H1 (cell line): ENCODE data around the gene RAI14. TPM values are rescaled to one million over a fixed set of nuclear protein-coding genes. Genes with fewer than 3 reads are reported as not detected.

Experiments
- CTCF ChIA-PET: fragments of 300-600 bp; sonication (Branson Sonifier 250); formaldehyde crosslinking; loops from one replicate; lab custom pipeline; 2021; ENCODE audit not compliant: partially characterized antibody; lab: Charles Lee
- POLR2A ChIA-PET: fragments of 300-600 bp; sonication (Branson Sonifier 250); formaldehyde crosslinking; loops from one replicate; lab custom pipeline; 2021; ENCODE audit warnings: inconsistent platforms; ENCODE audit not compliant: partially characterized antibody; lab: Charles Lee
- DNase-seq, 2 experiments: peaks; one replicate each; pipeline versions ENCODE4 v3.0.0 to v3.0.0-alpha.2; 2010 to 2022; ENCODE audit warnings: low spot score in 2 of 2, low read depth in 1 of 2, mixed read lengths in 1 of 2
- FAIRE-seq: peaks from 2 replicates; lab custom pipeline; 2011; peaks lifted over from hg19 to GRCh38; lab: Jason Lieb, UNC
- H2AFZ ChIP-seq: 2 replicates; pipeline ENCODE4 v1.8.1; 2012; ENCODE audit warnings: low read length, inconsistent platforms
- H2AK5ac ChIP-seq: 2 replicates; pipeline ENCODE4 v1.6.1; 2013; ENCODE audit warnings: low read depth, low read length
- H2BK120ac ChIP-seq: replicated peaks from 2 replicates; pipeline ENCODE3; 2013; ENCODE audit warnings: low read depth, low read length, inconsistent platforms
- H2BK12ac ChIP-seq: 2 replicates; pipeline ENCODE4 v1.6.1; 2013; ENCODE audit warnings: low read depth, low read length
- H2BK15ac ChIP-seq: 2 replicates; pipeline ENCODE4 v1.6.1; 2013; ENCODE audit warnings: low read length
- H2BK20ac ChIP-seq: 2 replicates; pipeline ENCODE4 v1.6.1; 2013; ENCODE audit warnings: low read length
- H2BK5ac ChIP-seq: 2 replicates; pipeline ENCODE4 v1.6.1; 2013; ENCODE audit warnings: low read depth, low read length
- H3K14ac ChIP-seq: 2 replicates; pipeline ENCODE4 v1.6.1; 2013; ENCODE audit warnings: inconsistent platforms; ENCODE audit not compliant: insufficient read length
- H3K18ac ChIP-seq: 2 replicates; pipeline ENCODE4 v1.6.1; 2013; ENCODE audit warnings: low read length; ENCODE audit errors: extremely low read depth
- H3K23ac ChIP-seq: 2 replicates; pipeline ENCODE4 v1.6.1; 2013; ENCODE audit warnings: inconsistent platforms; ENCODE audit not compliant: insufficient read length
- H3K23me2 ChIP-seq: 2 replicates; pipeline ENCODE4 v1.6.1; 2013; ENCODE audit warnings: low read depth, low read length
- H3K27ac ChIP-seq: 2 replicates; pipeline ENCODE4 v1.6.1; 2011; ENCODE audit warnings: low read depth, low read length, inconsistent platforms
- H3K27me3 ChIP-seq, 4 experiments: replicated peaks in 1 of 4; 1 replicate in 1 of 4; 2 replicates in 3 of 4; pipeline versions ENCODE4 v1.6.1 to v1.8.1; 2011 to 2013; ENCODE audit warnings: low read length in 3 of 4, mild to moderate bottlenecking in 3 of 4, inconsistent platforms in 2 of 4, mixed read lengths in 2 of 4, moderate library complexity in 1 of 4; ENCODE audit not compliant: control insufficient read depth in 3 of 4, insufficient read depth in 3 of 4; ENCODE audit errors: extremely low read depth in 1 of 4
- H3K36me3 ChIP-seq, 4 experiments: 2 replicates each; pipeline versions ENCODE4 v1.6.1 to v1.8.1; 2011 to 2013; ENCODE audit warnings: mild to moderate bottlenecking in 4 of 4, low read length in 3 of 4, moderate library complexity in 2 of 4, control low read depth in 1 of 4, inconsistent platforms in 1 of 4; ENCODE audit not compliant: insufficient read depth in 4 of 4, control insufficient read depth in 2 of 4
- H3K4ac ChIP-seq: replicated peaks from 2 replicates; pipeline ENCODE3; 2013; ENCODE audit warnings: low read length, low read depth, mixed read lengths, inconsistent platforms; ENCODE audit not compliant: insufficient read length
- H3K4me1 ChIP-seq, 4 experiments: replicated peaks in 1 of 4; 1 replicate in 1 of 4; 2 replicates in 3 of 4; pipeline versions ENCODE4 v1.6.1 to v1.8.1; 2011 to 2013; ENCODE audit warnings: low read length in 3 of 4, inconsistent platforms in 2 of 4, mixed read lengths in 1 of 4; ENCODE audit not compliant: insufficient read depth in 4 of 4, control insufficient read depth in 3 of 4
- H3K4me2 ChIP-seq, 2 experiments: 2 replicates each; pipeline versions ENCODE4 v1.6.1 to v1.8.1; 2011 to 2013; ENCODE audit warnings: low read depth in 2 of 2, low read length in 2 of 2, control low read depth in 1 of 2, inconsistent platforms in 1 of 2, mild to moderate bottlenecking in 1 of 2; ENCODE audit not compliant: insufficient read depth in 1 of 2
- H3K4me3 ChIP-seq, 4 experiments: fragments of 200-600, 300-600 bp in 1 of 4; sonication (generic), shearing (Covaris generic), sonication (Bioruptor Twin) in 1 of 4; 2 replicates each; pipeline versions ENCODE4 v1.5.1 to v1.8.1; 2011 to 2016; ENCODE audit warnings: low read length in 4 of 4, low read depth in 3 of 4, control low read depth in 2 of 4, inconsistent platforms in 2 of 4, mild to moderate bottlenecking in 2 of 4, mixed read lengths in 1 of 4, moderate library complexity in 1 of 4; ENCODE audit not compliant: insufficient read depth in 2 of 4; ENCODE audit errors: extremely low read depth in 1 of 4
- H3K56ac ChIP-seq: replicated peaks from 2 replicates; pipeline ENCODE3; 2013; ENCODE audit warnings: low read depth, mild to moderate bottlenecking, mixed read lengths, low read length, inconsistent platforms; ENCODE audit not compliant: insufficient read length
- H3K79me1 ChIP-seq: 2 replicates; pipeline ENCODE4 v1.6.1; 2013; ENCODE audit warnings: low read depth, low read length, control low read depth
- H3K79me2 ChIP-seq, 2 experiments: 2 replicates each; pipeline versions ENCODE4 v1.6.1 to v1.8.1; 2012 to 2013; ENCODE audit warnings: low read length in 2 of 2, mild to moderate bottlenecking in 2 of 2, inconsistent platforms in 1 of 2; ENCODE audit not compliant: insufficient read depth in 2 of 2, control insufficient read depth in 1 of 2
- H3K9ac ChIP-seq, 4 experiments: replicated peaks in 1 of 4; 1 replicate in 1 of 4; 2 replicates in 3 of 4; pipeline versions ENCODE4 v1.6.1 to v1.8.1; 2011 to 2013; ENCODE audit warnings: low read depth in 3 of 4, low read length in 3 of 4, control low read depth in 2 of 4, mild to moderate bottlenecking in 2 of 4, moderate library complexity in 2 of 4, inconsistent platforms in 1 of 4; ENCODE audit errors: extremely low read depth in 1 of 4
- H3K9me3 ChIP-seq, 2 experiments: 2 replicates each; pipeline versions ENCODE4 v1.6.1 to v1.8.1; 2012 to 2013; ENCODE audit warnings: mild to moderate bottlenecking in 2 of 2, moderate library complexity in 2 of 2, control low read depth in 1 of 2, inconsistent platforms in 1 of 2, low read depth in 1 of 2, low read length in 1 of 2, mixed read lengths in 1 of 2; ENCODE audit not compliant: insufficient read depth in 2 of 2
- H4K20me1 ChIP-seq, 2 experiments: replicated peaks in 1 of 2; 2 replicates each; pipeline versions ENCODE3 to v1.8.1; 2011 to 2013; ENCODE audit warnings: inconsistent platforms in 2 of 2, low read length in 2 of 2, mild to moderate bottlenecking in 1 of 2; ENCODE audit not compliant: insufficient read depth in 2 of 2, control insufficient read depth in 1 of 2
- H4K5ac ChIP-seq: 2 replicates; pipeline ENCODE4 v1.6.1; 2013; ENCODE audit warnings: low read length, low read depth, mixed read lengths, inconsistent platforms; ENCODE audit not compliant: insufficient read length
- H4K8ac ChIP-seq: 2 replicates; pipeline ENCODE4 v1.8.0; 2013; ENCODE audit warnings: mild to moderate bottlenecking, moderate library complexity, low read length, inconsistent platforms; ENCODE audit not compliant: insufficient read depth; ENCODE audit errors: extremely low read depth
- H4K91ac ChIP-seq: replicated peaks from 2 replicates; pipeline ENCODE3; 2013; ENCODE audit warnings: low read length, mixed read lengths, inconsistent platforms; ENCODE audit not compliant: insufficient read length
- CBX5 ChIP-seq: fragments of 300-800, 300-1000 bp; sonication (generic); IDR thresholded peaks from 2 replicates; pipeline ENCODE4 v1.7.1; 2016; ENCODE audit warnings: antibody characterized with exemption, low read length, low read depth
- CBX8 ChIP-seq: fragments of 300-800, 300-1000 bp; sonication (generic); IDR thresholded peaks from 2 replicates; pipeline ENCODE4 v1.7.1; 2016; ENCODE audit warnings: low read depth, low read length, borderline replicate concordance
- EP300 ChIP-seq, 2 experiments: IDR thresholded peaks; 1 replicate in 1 of 2; 2 replicates in 1 of 2; pipeline ENCODE4 v1.6.1; 2011 to 2012; ENCODE audit warnings: low read depth in 2 of 2, low read length in 2 of 2, mild to moderate bottlenecking in 2 of 2, borderline replicate concordance in 1 of 2, inconsistent platforms in 1 of 2, moderate library complexity in 1 of 2
- JUN ChIP-seq: IDR thresholded peaks from 2 replicates; pipeline ENCODE4 v1.6.1; 2011; ENCODE audit warnings: low read depth, mild to moderate bottlenecking, improper control_type of control experiment, low read length
- KDM4A ChIP-seq: IDR thresholded peaks from one replicate; pipeline ENCODE4 v1.7.1; 2012; ENCODE audit warnings: low read depth, mild to moderate bottlenecking, moderate library complexity, low read length, inconsistent platforms; ENCODE audit not compliant: severe bottlenecking
- KDM5A ChIP-seq: fragments of 200-600 bp; IDR thresholded peaks from 2 replicates; pipeline ENCODE4 v1.7.1; 2012; ENCODE audit warnings: mild to moderate bottlenecking, low read length, inconsistent platforms, mixed read lengths
- NRF1 ChIP-seq: IDR thresholded peaks from 2 replicates; pipeline ENCODE4 v1.6.1; 2011; ENCODE audit warnings: mild to moderate bottlenecking, low read depth, low read length, improper control_type of control experiment
- SP1 ChIP-seq: IDR thresholded peaks from 2 replicates; pipeline ENCODE4 v1.6.1; 2011; ENCODE audit warnings: low read depth, low read length
- WGBS, 2 experiments: shearing (Covaris generic) in 1 of 2; methylation state at CpG; one replicate each; pipeline versions ENCODE4 v1.1.6 to v1.1.7; 2013 to 2015; ENCODE audit warnings: low lambda C conversion rate in 2 of 2, mixed read lengths in 2 of 2, inconsistent platforms in 1 of 2, low coverage in 1 of 2, missing lambda C conversion rate in 1 of 2; ENCODE audit not compliant: insufficient replicate concordance in 2 of 2, insufficient coverage in 1 of 2, insufficient read length in 1 of 2; ENCODE audit errors: extremely low coverage in 1 of 2, missing lambda C conversion rate in 1 of 2; 5-methylcytosine and 5-hydroxymethylcytosine counted together
- polyA plus RNA-seq, 7 experiments: library from polyadenylated mRNA; depleted of rRNA in 3 of 7; stranded (reverse) in 5 of 7; unstranded in 2 of 7; fragments of >200 nt in 5 of 7; fragments of 200-250 nt in 2 of 7; gene quantifications; 1 replicate in 5 of 7; 2 replicates in 1 of 7; 4 replicates in 1 of 7; pipeline versions ENCODE4 v1.2.1 to v1.2.3, GENCODE V29; 2011 to 2013; ENCODE audit warnings: missing spikeins in 2 of 7, mixed read lengths in 2 of 7
- total RNA-seq: library from RNA; stranded (reverse); fragmentation: NEBNext Ultra II Directional; extraction: Animal tissue kit (Norgen Biotek cat#: 25700); gene quantifications from 2 replicates; pipeline ENCODE4 v1.2.1, GENCODE V29; 2021
- TF ChIP-seq, protein P1 (sequence below): IDR thresholded peaks from 2 replicates; pipeline ENCODE4 v1.6.1; 2011; ENCODE audit warnings: low read length, improper control_type of control experiment

The RAI14 gene
- total and polyA plus RNA-seq, 2 of the 8 experiments (the other 6 are each of a cell fraction or from before 2014, with no cell fraction given) = 48.4 to 210 TPM

DNA sequence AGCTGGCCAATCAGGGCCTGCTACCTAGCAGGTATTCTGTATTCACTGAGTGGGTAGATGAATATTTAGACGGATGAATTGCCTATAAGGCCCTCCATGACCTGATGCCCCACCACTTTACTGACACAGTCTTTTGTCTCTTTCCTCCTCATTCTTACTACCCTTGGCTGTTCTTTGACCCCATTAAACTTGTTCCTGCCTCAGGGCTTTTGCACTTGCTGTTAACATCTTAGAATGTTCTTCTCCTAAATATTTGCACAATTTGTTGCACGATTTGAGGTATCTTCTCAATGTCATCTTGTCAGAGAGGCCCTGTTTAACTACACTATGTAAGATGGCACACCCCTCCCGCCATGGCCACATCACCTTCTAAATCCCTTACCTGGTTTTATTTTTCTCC lies 179.5 kb downstream of the RAI14 start:
- H4K5ac ChIP-seq = no peak overlapping the region
- H4K8ac ChIP-seq = no peak overlapping the region
- DNase-seq = no peak
- H2AK5ac ChIP-seq = no peak overlapping the region
- H2AFZ ChIP-seq = no peak overlapping the region
- 89% methylated on average over 3 of the region's 3 CpGs; no CpG with 5 or more reads in 1 of the 2 experiments for WGBS, 2 experiments
- H3K4me1 ChIP-seq = no peaks in the 10 kb centered on the region; a peak in 1 of 7 replicates
- H3K4me3 ChIP-seq = no peak overlapping the region
- H3K79me1 ChIP-seq = no peaks in the 10 kb centered on the region
- no peak overlapping the region for H3K18ac ChIP-seq
- H4K20me1 ChIP-seq = no peaks in the 10 kb centered on the region
- no peak overlapping the region for H3K56ac ChIP-seq
- no peak overlapping the region for H2BK5ac ChIP-seq
- no peak overlapping the region for H2BK20ac ChIP-seq
- TF ChIP-seq SP1 (no peak), JUN (no peak), CBX5 (no peak), KDM4A (no peak), NRF1 (no peak), CBX8 (no peak), KDM5A (no peak), EP300 (IDR thresholded peaks at IDR 0.05; ENCODE audit: borderline replicate concordance in 1 of 2, low read depth in 2 of 2, low read length in 2 of 2) (no peak)
- TF ChIP-seq, protein P1, sequence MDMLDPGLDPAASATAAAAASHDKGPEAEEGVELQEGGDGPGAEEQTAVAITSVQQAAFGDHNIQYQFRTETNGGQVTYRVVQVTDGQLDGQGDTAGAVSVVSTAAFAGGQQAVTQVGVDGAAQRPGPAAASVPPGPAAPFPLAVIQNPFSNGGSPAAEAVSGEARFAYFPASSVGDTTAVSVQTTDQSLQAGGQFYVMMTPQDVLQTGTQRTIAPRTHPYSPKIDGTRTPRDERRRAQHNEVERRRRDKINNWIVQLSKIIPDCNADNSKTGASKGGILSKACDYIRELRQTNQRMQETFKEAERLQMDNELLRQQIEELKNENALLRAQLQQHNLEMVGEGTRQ = no peak
- TF ChIP-seq, all 59 proteins: peak for 0
- Histone ChIP-seq H4K91ac (no peak overlapping the region), H3K4ac (no peak overlapping the region), H2BK15ac (no peak overlapping the region), H2BK12ac (no peak overlapping the region), H3K36me3 (peaks cover 0 to 26% (median 17%) of the 10 kb centered on the region in 4 experiments; a peak in 6 of 8 replicates), H3K9ac (no peak overlapping the region), H3K23me2 (no peaks in the 10 kb centered on the region), H3K27ac (no peak overlapping the region), H3K27me3 (no peaks in the 10 kb centered on the region; a peak in 1 of 7 replicates), H3K23ac (no peak overlapping the region), H3K14ac (no peak overlapping the region), H3K9me3 (peaks cover 2 to 3% of the 10 kb centered on the region in 2 experiments; a peak in 2 of 4 replicates), H3K79me2 (no peaks in the 10 kb centered on the region), H3K4me2 (no peak overlapping the region), H2BK120ac (no peak overlapping the region)
- FAIRE-seq = no peak
- ChIA-PET CTCF (interaction anchor here (0.9 to 1.6 kb wide), 2 partner anchors 10 to 70 kb away, joined by 3 to 4 read pairs; no protein-coding TSS in a partner anchor), POLR2A (interaction anchor here (0.8 kb wide), 1 partner anchor 10 kb away, joined by 4 read pairs; no protein-coding TSS in a partner anchor)
